WTC11 (cell line): ENCODE results near the gene PIPOX. TPM values are rescaled to one million over a fixed set of nuclear protein-coding genes. Genes with fewer than 3 reads are reported as not detected.
"Not testable (repeated sequence)": the region's sequence is repeated elsewhere in the genome, so short reads cannot be mapped to it uniquely, and the experiment has no call there.

ENCODE experiments used
- ATAC-seq: fragments of 200-7000 bp; cut with Tn5 transposase; 2 replicates; pipeline ENCODE4 v1.10.0; 2021; ENCODE audit warnings: mild to moderate bottlenecking, moderate library complexity
- CTCF ChIA-PET: fragments of 300-600 bp; sonication (Branson Sonifier 250); formaldehyde crosslinking; loops from one replicate; lab custom pipeline; 2021; ENCODE audit warnings: antibody characterized with exemption; lab: Charles Lee
- POLR2A ChIA-PET: fragments of 350-600 bp; sonication (Branson Sonifier 250); formaldehyde crosslinking; loops from one replicate; lab custom pipeline; 2021; ENCODE audit warnings: antibody characterized with exemption; lab: Charles Lee
- DNase-seq: peaks from one replicate; pipeline ENCODE4 v3.0.0; 2021; ENCODE audit warnings: low spot score
- H3K27ac Mint-ChIP-seq: 2 replicates; pipeline ENCODE4 v1.8.0; 2021; ENCODE audit warnings: mixed read lengths
- H3K27me3 Mint-ChIP-seq: 2 replicates; pipeline ENCODE4 v1.8.0; 2021; ENCODE audit warnings: low read depth, mild to moderate bottlenecking, moderate library complexity, mixed read lengths
- H3K36me3 Mint-ChIP-seq: 2 replicates; pipeline ENCODE4 v1.8.0; 2021; ENCODE audit warnings: mixed read lengths
- H3K4me1 Mint-ChIP-seq: 2 replicates; pipeline ENCODE4 v1.8.0; 2022; ENCODE audit warnings: mixed read lengths
- H3K4me3 Mint-ChIP-seq: 2 replicates; pipeline ENCODE4 v1.8.0; 2021; ENCODE audit warnings: mild to moderate bottlenecking, moderate library complexity, mixed read lengths
- H3K9me3 Mint-ChIP-seq: 2 replicates; pipeline ENCODE4 v1.8.0; 2021; ENCODE audit warnings: mixed read lengths
- ATF1 ChIP-seq: sonication (generic); formaldehyde crosslinking; IDR thresholded peaks from 2 replicates; pipeline ENCODE4 v1.8.1; 2023; ENCODE audit warnings: mild to moderate bottlenecking, moderate library complexity, missing genetic modification reagents
- CREB1 ChIP-seq: sonication (generic); formaldehyde crosslinking; IDR thresholded peaks from 2 replicates; pipeline ENCODE4 v1.8.0; 2023; ENCODE audit warnings: mild to moderate bottlenecking, missing genetic modification reagents
- E2F5 ChIP-seq: sonication (generic); formaldehyde crosslinking; IDR thresholded peaks from 2 replicates; pipeline ENCODE4 v1.8.1; 2022; ENCODE audit warnings: mild to moderate bottlenecking, moderate library complexity, missing genetic modification reagents
- EMX1 ChIP-seq: fragments of 250-450 bp; sonication (Bioruptor Pico); IDR thresholded peaks from 2 replicates; pipeline ENCODE4 v1.8.0; 2021; ENCODE audit warnings: mild to moderate bottlenecking
- FOXK1 ChIP-seq: sonication (generic); formaldehyde crosslinking; IDR thresholded peaks from 2 replicates; pipeline ENCODE4 v1.8.0; 2022; ENCODE audit warnings: mild to moderate bottlenecking, moderate library complexity, missing genetic modification reagents
- HMGXB4 ChIP-seq: sonication (generic); formaldehyde crosslinking; IDR thresholded peaks from 2 replicates; pipeline ENCODE4 v1.8.1; 2023; ENCODE audit warnings: mild to moderate bottlenecking, moderate library complexity, missing genetic modification reagents
- MXD4 ChIP-seq: fragments of 250-450 bp; sonication (Bioruptor Pico); IDR thresholded peaks from 2 replicates; pipeline ENCODE4 v1.8.0; 2021; ENCODE audit warnings: mild to moderate bottlenecking, moderate library complexity, borderline replicate concordance
- MYBL2 ChIP-seq: sonication (generic); formaldehyde crosslinking; IDR thresholded peaks from 2 replicates; pipeline ENCODE4 v1.8.1; 2023; ENCODE audit warnings: mild to moderate bottlenecking, moderate library complexity, missing genetic modification reagents
- NFATC4 ChIP-seq: fragments of 250-450 bp; sonication (Bioruptor Pico); IDR thresholded peaks from 2 replicates; pipeline ENCODE4 v1.9.0; 2021; ENCODE audit warnings: mild to moderate bottlenecking
- PRDM15 ChIP-seq: sonication (generic); formaldehyde crosslinking; IDR thresholded peaks from 2 replicates; pipeline ENCODE4 v1.8.0; 2022; ENCODE audit warnings: missing genetic modification reagents
- PRRX2 ChIP-seq: fragments of 250-450 bp; sonication (Bioruptor Pico); IDR thresholded peaks from 2 replicates; pipeline ENCODE4 v1.8.0; 2021; ENCODE audit warnings: mild to moderate bottlenecking
- RORB ChIP-seq: fragments of 250-450 bp; sonication (Bioruptor Pico); IDR thresholded peaks from 2 replicates; pipeline ENCODE4 v1.9.0; 2021; ENCODE audit warnings: mild to moderate bottlenecking
- SP1 ChIP-seq: sonication (generic); formaldehyde crosslinking; conservative IDR thresholded peaks from 2 replicates; pipeline ENCODE4 v1.8.1; 2022; ENCODE audit warnings: missing genetic modification reagents
- STAT6 ChIP-seq: sonication (generic); formaldehyde crosslinking; conservative IDR thresholded peaks from 2 replicates; pipeline ENCODE4 v1.8.1; 2023; ENCODE audit warnings: mild to moderate bottlenecking, low read depth, missing genetic modification reagents, moderate library complexity
- ZBTB21 ChIP-seq: sonication (generic); formaldehyde crosslinking; IDR thresholded peaks from 2 replicates; pipeline ENCODE4 v1.8.1; 2023; ENCODE audit warnings: mild to moderate bottlenecking, missing genetic modification reagents, borderline replicate concordance
- ZNF121 ChIP-seq: sonication (generic); formaldehyde crosslinking; IDR thresholded peaks from 2 replicates; pipeline ENCODE4 v1.8.0; 2023; ENCODE audit warnings: missing genetic modification reagents
- ZNF219 ChIP-seq: sonication (generic); formaldehyde crosslinking; IDR thresholded peaks from 2 replicates; pipeline ENCODE4 v1.8.0; 2023; ENCODE audit warnings: missing genetic modification reagents, mild to moderate bottlenecking, borderline replicate concordance
- ZNF425 ChIP-seq: fragments of 250-450 bp; sonication (Bioruptor Pico); conservative IDR thresholded peaks from 2 replicates; pipeline ENCODE4 v1.9.0; 2021; ENCODE audit warnings: mild to moderate bottlenecking
- total RNA-seq: library from RNA; stranded (reverse); gene quantifications from 3 replicates; pipeline ENCODE4 v1.2.3, GENCODE V29; 2021

Gene PIPOX
- total RNA-seq, 1 experiment from 2014 or later: 34.2 TPM

GRCh38 chr17:29088782-29089181, 45.8 kb downstream of the PIPOX start:
- CTCF ChIA-PET: interaction anchor here (4.4 to 6.0 kb wide), 2 partner anchors 28 to 125 kb away, joined by 51 to 78 read pairs; no protein-coding TSS in a partner anchor
- DNase-seq, POLR2A ChIA-PET, H3K9me3 Mint-ChIP-seq, H3K4me3 Mint-ChIP-seq, H3K27me3 Mint-ChIP-seq, H3K27ac Mint-ChIP-seq, ATAC-seq: not testable (repeated sequence)
- Mint-ChIP-seq H3K36me3 (peaks cover 39% of the 10 kb centered on the region), H3K4me1 (peaks cover 47% of the 10 kb centered on the region)
- peak; percentile 53; the same call in 1 of the 2 replicates for TF ChIP-seq ZNF121 (CRISPR knock-in tag)

GRCh38 chr17:29089601-29090044, 46.7 kb downstream of the PIPOX start:
- CTCF ChIA-PET: interaction anchor here (1.0 to 6.0 kb wide), 9 partner anchors 23 to 136 kb away, joined by 3 to 78 read pairs (median 18); no protein-coding TSS in a partner anchor
- POLR2A ChIA-PET: no interaction called here
- H3K9me3 Mint-ChIP-seq: no peaks in the 10 kb centered on the region
- H3K27me3 Mint-ChIP-seq: no peaks in the 10 kb centered on the region
- TF ChIP-seq STAT6 (CRISPR knock-in tag): no peak
- TF ChIP-seq, all 79 proteins: peak for 0
- DNase-seq (no peak), ATAC-seq (no peak)
- H3K4me1 Mint-ChIP-seq: peaks cover 39% of the 10 kb centered on the region
- no peak overlapping the region for H3K27ac Mint-ChIP-seq
- H3K36me3 Mint-ChIP-seq: peaks cover 46% of the 10 kb centered on the region
- H3K4me3 Mint-ChIP-seq: no peak overlapping the region

GRCh38 chr17:29090108-29090507, 47.2 kb downstream of the PIPOX start:
- Mint-ChIP-seq H3K4me3 (no peak overlapping the region), H3K27me3 (no peaks in the 10 kb centered on the region), H3K27ac (no peak overlapping the region), H3K36me3 (peaks cover 46% of the 10 kb centered on the region), H3K9me3 (no peaks in the 10 kb centered on the region), H3K4me1 (peaks cover 34% of the 10 kb centered on the region)
- ChIA-PET CTCF (interaction anchor here (1.0 to 6.0 kb wide), 14 partner anchors 13 to 138 kb away, joined by 3 to 78 read pairs (median 6); partner anchors contain the start of gene PIPOX), POLR2A (no interaction called here)
- DNase-seq (no peak), ATAC-seq (no peak)
- TF ChIP-seq FOXK1 (no peak), EMX1 (CRISPR knock-in tag) (no peak), ZNF425 (CRISPR knock-in tag) (no peak), E2F5 (CRISPR knock-in tag) (no peak), ZNF219 (CRISPR knock-in tag) (no peak), SP1 (CRISPR knock-in tag) (no peak), MXD4 (CRISPR knock-in tag) (no peak), ZBTB21 (CRISPR knock-in tag) (no peak), MYBL2 (CRISPR knock-in tag) (no peak), RORB (no peak), CREB1 (CRISPR knock-in tag) (no peak), HMGXB4 (CRISPR knock-in tag) (no peak), NFATC4 (CRISPR knock-in tag) (no peak), PRRX2 (CRISPR knock-in tag) (no peak), ATF1 (CRISPR knock-in tag) (no peak), PRDM15 (CRISPR knock-in tag) (no peak)
